ENCODE data around the gene NPW.
A peak's percentile ranks its signal among the peaks of the same experiment; 100 is the strongest.
"Not testable (repeated sequence)": the region's sequence is repeated elsewhere in the genome, so short reads cannot be mapped to it uniquely, and the experiment has no call there.

Gene NPW

DNA sequence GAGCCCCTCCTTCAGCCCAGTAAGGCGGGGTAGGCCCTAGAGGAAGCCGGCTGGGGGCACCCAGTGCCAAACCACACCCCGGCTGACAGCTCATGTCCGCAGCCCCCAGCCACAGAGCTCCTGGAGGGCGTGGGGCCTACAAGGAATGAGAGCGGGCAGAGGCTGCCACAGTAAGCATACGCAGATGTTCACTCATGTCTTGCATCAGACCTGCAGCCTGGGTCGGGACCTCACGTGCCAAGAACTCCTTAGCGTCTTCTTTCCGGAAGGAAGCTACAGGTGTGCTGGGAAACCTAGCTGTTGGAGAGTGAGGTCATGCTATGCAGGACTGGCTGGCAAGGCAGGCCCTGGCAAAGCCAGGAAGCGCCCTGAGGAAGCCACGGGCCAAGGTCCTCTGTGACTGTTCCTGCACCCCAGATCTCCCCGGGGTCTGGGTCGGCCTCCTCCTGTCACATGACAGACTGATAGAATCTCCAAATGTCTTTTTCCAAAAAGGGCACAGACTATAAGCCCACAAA, 11.5 kb upstream of the NPW start:
- H3K4me2 ChIP-seq = peak overlapping the region; percentile 97
- peaks cover 64% of the 10 kb centered on the region for H4K20me1 ChIP-seq
- H3K4me1 ChIP-seq = peaks cover 65% of the 10 kb centered on the region
- H3K27ac ChIP-seq = peak overlapping the region; percentile 91
- H3K9me3 ChIP-seq = no peaks in the 10 kb centered on the region
- peaks cover 24% of the 10 kb centered on the region for H3K36me3 ChIP-seq
- no peaks in the 10 kb centered on the region for H3K27me3 ChIP-seq
- H3K4me3 ChIP-seq = peak overlapping the region; percentile 98
- H3K9ac ChIP-seq = peak overlapping the region; percentile 94
- TF ChIP-seq Cebpa-rat (IDR thresholded peaks at IDR 0.05) = no peak

DNA sequence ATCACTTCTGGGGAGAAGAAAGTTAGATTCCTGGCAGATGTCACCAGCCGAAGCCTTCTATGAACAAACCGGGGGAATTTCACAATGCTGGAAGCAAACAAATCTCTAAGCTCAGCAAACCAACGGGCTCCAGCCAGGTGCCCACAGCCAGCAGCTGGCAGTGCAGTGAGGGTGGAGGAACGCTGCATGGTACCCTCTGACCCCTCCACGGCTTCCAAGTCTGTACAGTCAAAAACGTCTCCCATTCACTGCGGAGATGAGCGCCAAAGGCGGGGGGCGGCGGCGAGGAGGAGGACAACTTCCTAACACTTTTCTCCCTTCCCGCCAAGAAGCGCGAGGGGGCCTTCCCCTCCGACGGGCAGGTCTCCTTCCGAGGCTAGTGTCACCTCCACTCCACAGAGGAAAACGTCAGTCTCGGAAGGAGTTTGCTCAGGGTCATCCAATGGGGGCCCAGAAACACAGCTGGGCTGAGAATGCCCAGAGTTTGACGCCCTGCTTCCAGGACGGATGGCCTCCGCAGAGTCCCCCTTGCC, 10.9 kb upstream of the NPW start:
- Histone ChIP-seq H3K36me3 (peaks cover 18% of the 10 kb centered on the region), H3K27ac (peak overlapping the region; percentile 91)
- TF ChIP-seq Cebpa-rat (IDR thresholded peaks at IDR 0.05) = 0 out of 2 replicates have a peak, but pooled peaks have one; percentile 14

DNA sequence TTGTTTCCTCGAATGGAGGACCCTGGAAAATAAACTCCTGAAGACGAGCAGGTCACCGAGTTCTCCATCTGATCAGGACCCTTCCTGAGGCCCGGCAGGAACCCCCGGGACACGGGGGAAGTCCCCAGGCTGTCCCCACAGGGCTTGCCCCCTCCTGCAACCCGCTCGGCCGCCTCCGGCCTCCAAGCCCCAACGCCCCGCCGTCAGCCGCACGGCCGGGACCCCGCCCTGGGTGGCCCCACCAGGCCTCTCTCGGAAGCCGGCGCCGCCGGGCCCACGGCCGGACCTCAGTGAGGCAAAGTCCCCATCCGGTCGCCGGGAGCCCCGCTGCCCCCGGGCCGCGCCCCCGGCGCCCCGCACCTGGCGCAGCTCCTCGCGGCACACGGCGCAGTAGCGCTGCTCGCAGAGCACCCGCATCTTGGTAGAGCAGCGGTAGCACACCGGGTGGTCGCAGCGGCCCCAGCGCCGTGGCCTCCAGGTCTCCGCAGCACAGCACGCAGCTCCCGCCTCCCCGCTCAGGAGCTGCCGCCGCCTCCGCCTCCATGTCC, 10.3 kb upstream of the NPW start:
- H4K20me1 ChIP-seq = peaks cover 52% of the 10 kb centered on the region
- no peaks in the 10 kb centered on the region for H3K9me3 ChIP-seq
- H3K4me3 ChIP-seq = peak overlapping the region; percentile 98
- H3K4me1 ChIP-seq = peaks cover 55% of the 10 kb centered on the region
- H3K4me2 ChIP-seq = peak overlapping the region; percentile 97
- H3K9ac ChIP-seq = peak overlapping the region; percentile 94
- peaks cover 18% of the 10 kb centered on the region for H3K36me3 ChIP-seq
- peak overlapping the region; percentile 91 for H3K27ac ChIP-seq
- H3K27me3 ChIP-seq = no peaks in the 10 kb centered on the region
- TF ChIP-seq Cebpa-rat (IDR thresholded peaks at IDR 0.05) = no peak

More for the DNA sequence above, 10.9 kb upstream of the NPW start:
- Histone ChIP-seq H3K27me3 (no peaks in the 10 kb centered on the region), H3K4me3 (peak overlapping the region; percentile 98), H3K9ac (peak overlapping the region; percentile 94), H4K20me1 (peaks cover 58% of the 10 kb centered on the region), H3K4me2 (peak overlapping the region; percentile 97), H3K4me1 (peaks cover 60% of the 10 kb centered on the region), H3K9me3 (no peaks in the 10 kb centered on the region)

DNA sequence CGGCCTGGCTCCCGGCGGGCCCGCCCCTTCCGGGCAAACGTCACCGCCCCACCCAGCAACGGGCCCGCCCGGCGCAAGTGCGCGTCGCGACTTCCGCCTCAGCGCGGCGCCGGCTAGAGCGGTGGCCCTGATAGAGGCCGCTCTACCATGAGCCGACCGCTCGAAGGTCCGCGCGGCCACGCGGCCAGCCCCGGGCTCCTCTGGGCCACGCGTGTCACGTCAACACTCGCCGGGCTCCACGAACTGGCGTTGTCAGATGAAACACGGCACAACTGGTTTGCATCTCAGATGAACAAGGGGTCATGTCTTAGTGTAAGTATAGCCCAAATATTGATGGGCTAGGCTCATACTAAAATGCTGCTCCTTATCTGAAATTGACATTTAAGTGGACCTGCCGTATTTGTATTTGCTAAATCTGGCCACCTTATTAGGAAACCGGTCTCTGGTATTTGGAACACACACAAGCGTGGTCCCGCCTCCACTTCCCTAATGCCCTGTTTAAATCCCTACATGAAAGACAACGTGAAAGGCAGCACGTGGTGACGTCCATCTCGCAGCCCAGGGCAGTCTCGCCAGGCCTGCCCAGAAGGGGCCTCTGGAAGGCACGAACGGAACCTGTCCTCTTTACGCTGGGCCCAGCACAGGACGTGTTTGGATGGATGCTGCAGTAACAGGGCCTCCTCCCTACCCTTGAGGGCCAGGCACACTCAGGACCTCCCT, 9.6 kb upstream of the NPW start, which contains the start of gene ZNF598:
ZNF598 (minus strand) TSS at position 31 of the 720 bp plus-strand sequence.
- no peaks in the 10 kb centered on the region for H3K27me3 ChIP-seq
- peak within 1 kb of the TSS; percentile 94 for H3K9ac ChIP-seq
- H3K36me3 ChIP-seq = peaks cover 11% of the 10 kb centered on the region; the same call in 1 of the 2 replicates
- peak within 1 kb of the TSS; percentile 98 for H3K4me3 ChIP-seq
- H3K4me1 ChIP-seq = peaks cover 47% of the 10 kb centered on the region
- peak within 1 kb of the TSS; percentile 97 for H3K4me2 ChIP-seq
- H4K20me1 ChIP-seq = peaks cover 45% of the 10 kb centered on the region
- H3K9me3 ChIP-seq = no peaks in the 10 kb centered on the region
- TF ChIP-seq Cebpa-rat (IDR thresholded peaks at IDR 0.05) = no peak
- peak within 1 kb of the TSS; percentile 91 for H3K27ac ChIP-seq

DNA sequence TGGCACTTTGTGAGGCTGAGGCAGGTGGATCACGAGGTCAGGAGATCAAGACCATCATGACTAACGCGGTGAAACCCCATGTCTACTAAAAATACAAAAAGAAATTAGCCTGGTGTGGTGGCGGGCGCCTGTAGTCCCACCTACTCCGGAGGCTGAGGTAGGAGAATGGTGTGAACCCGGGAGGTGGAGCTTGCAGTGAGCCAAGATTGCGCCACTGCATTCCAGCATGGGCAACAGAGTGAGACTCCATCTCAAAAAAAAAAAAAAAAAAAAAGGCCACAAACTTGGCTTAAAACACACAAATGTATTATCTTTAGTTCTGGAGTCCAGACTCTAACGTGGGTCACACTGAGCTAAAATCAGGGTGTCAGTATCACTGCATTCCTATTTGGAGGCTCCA, 7.9 kb upstream of the NPW start:
- H3K27ac ChIP-seq, H3K9me3 ChIP-seq, H3K4me3 ChIP-seq, H3K9ac ChIP-seq, H3K27me3 ChIP-seq, H3K36me3 ChIP-seq, H3K4me2 ChIP-seq: not testable (repeated sequence)
- H4K20me1 ChIP-seq = peaks cover 27% of the 10 kb centered on the region
- H3K4me1 ChIP-seq = peaks cover 43% of the 10 kb centered on the region

DNA sequence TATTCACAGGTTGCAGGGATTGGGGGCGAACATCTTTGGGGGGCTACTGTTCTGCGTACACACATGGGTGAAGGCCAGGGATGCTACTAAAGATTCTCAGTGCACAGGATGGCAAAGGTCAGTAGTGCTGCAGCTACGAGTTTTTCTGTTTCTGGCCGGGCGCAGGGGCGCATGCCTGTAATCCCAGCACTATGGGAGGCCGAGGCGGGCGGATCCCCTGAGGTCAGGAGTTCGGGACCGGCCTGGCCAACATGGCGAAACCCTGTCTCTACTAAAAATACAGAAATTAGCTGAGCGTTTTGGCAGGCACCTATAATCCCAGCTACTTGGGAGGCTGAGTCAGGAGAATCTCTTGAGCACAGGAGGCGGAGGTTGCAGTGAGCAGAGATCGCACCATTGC, 6.1 kb upstream of the NPW start:
- TF ChIP-seq Cebpa-rat (IDR thresholded peaks at IDR 0.05) = no peak
- no peak overlapping the region for H3K4me2 ChIP-seq
- H3K9ac ChIP-seq = no peak overlapping the region
- no peaks in the 10 kb centered on the region for H3K9me3 ChIP-seq
- peaks cover 28% of the 10 kb centered on the region for H3K4me1 ChIP-seq
- H3K27ac ChIP-seq = no peak overlapping the region
- H3K27me3 ChIP-seq = peaks cover 9% of the 10 kb centered on the region; the same call in 1 of the 2 replicates
- peaks cover 9% of the 10 kb centered on the region for H4K20me1 ChIP-seq
- no peak overlapping the region for H3K4me3 ChIP-seq
- H3K36me3 ChIP-seq = no peaks in the 10 kb centered on the region

DNA sequence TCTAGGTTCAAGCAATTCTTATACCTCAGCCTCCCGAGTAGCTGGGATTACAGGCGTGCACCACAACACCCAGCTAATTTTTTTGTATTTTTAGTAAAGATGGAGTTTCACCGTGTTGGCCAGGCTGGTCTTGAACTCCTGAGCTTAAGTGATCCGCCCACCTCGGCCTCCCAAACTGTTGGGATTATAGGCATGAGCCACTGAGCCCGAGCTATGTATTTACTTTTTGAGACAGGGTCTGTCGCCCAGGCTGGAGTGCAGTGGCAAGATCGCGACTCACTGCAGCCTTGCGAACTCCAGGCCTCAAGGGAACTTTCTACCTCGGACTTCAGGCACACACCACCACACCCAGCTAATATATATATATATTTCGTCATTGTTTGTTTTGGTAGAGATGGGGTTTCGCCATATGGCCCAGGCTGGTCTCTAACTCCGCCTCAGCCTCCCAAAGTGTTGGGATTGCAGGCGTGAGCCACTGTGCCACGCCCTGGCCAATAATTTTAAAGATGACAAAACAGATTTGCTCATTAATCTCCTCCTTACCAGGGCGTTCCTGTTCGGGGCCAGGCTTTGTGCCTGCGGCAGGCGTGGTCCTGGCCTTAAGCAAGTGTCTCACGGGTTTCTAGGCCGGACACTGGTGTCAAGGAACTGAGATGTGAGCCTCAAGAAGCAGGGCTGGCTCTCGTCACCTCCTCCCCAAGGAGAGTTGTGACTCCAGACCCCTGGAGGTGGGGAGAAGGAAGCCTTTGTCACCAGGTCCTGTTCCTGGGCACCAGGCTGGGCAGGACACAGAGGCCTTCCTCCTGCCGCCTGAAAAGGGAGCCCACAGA, 4.3 kb upstream of the NPW start:
- Histone ChIP-seq H3K27me3 (peaks cover 27% of the 10 kb centered on the region), H3K4me1 (peaks cover 36% of the 10 kb centered on the region), H4K20me1 (0 out of 2 replicates have a peak, but pooled peaks cover 6% of the 10 kb centered on the region), H3K9ac (0 out of 2 replicates have a peak overlapping the region, but pooled peaks have one; percentile 2), H3K4me3 (no peak overlapping the region), H3K4me2 (0 out of 2 replicates have a peak overlapping the region, but pooled peaks have one; percentile 33), H3K9me3 (no peaks in the 10 kb centered on the region), H3K36me3 (no peaks in the 10 kb centered on the region), H3K27ac (no peak overlapping the region)
- no peak for TF ChIP-seq Cebpa-rat (IDR thresholded peaks at IDR 0.05)

DNA sequence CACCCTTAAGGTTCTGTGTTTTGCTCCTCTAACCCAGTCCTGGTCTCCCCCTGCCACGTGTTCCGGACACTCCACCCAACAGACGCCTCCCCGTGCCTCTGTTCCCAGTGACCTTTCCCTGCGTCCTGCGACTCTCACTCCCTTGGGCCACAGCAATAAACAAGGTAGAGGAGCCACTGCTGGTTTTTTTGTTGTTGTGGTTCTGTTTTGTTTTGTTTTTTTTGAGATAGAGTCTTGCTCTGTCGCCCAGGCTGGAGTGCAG, 3.7 kb upstream of the NPW start:
- H4K20me1 ChIP-seq = 0 out of 2 replicates have a peak, but pooled peaks cover 6% of the 10 kb centered on the region
- H3K36me3 ChIP-seq = no peaks in the 10 kb centered on the region
- no peak overlapping the region for H3K27ac ChIP-seq
- H3K9ac ChIP-seq = 0 out of 2 replicates have a peak overlapping the region, but pooled peaks have one; percentile 2
- peaks cover 32% of the 10 kb centered on the region for H3K27me3 ChIP-seq
- peak overlapping the region; percentile 33; the same call in 1 of the 2 replicates for H3K4me2 ChIP-seq
- no peak for TF ChIP-seq Cebpa-rat (IDR thresholded peaks at IDR 0.05)
- H3K4me1 ChIP-seq = peaks cover 36% of the 10 kb centered on the region
- no peaks in the 10 kb centered on the region for H3K9me3 ChIP-seq
- H3K4me3 ChIP-seq = no peak overlapping the region

DNA sequence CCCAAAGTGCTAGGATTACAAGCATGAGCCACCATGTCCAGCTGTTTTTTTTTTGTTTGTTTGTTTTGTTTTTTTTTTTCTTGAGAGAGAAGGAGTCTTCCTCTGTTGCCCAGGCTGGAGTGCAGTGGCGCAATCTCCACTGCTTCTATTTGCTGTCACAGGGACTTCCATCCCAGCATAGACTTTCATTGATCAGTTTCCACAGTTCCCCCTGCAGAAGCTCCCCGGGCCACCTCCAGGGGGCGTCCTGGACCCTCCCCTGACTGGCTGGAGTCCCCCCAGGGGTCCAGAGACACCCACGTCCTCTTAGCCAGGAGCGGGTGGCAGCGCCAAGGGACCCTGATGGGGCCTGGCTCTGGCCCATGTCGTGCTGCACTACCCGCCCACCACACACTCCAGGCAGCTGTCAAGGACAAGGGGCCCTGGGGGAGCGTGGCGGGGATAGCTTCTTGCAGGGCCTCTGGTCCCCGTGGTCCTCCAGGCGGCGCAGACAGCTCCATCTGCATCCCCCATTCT, 3.1 kb upstream of the NPW start:
- no peak overlapping the region for H3K27ac ChIP-seq
- no peak overlapping the region for H3K4me3 ChIP-seq
- H3K9me3 ChIP-seq = no peaks in the 10 kb centered on the region
- H3K4me2 ChIP-seq = peak overlapping the region; percentile 33; the same call in 1 of the 2 replicates
- H3K4me1 ChIP-seq = peaks cover 36% of the 10 kb centered on the region
- H3K27me3 ChIP-seq = peaks cover 38% of the 10 kb centered on the region
- 0 out of 2 replicates have a peak, but pooled peaks cover 6% of the 10 kb centered on the region for H4K20me1 ChIP-seq
- no peak overlapping the region for H3K9ac ChIP-seq
- H3K36me3 ChIP-seq = no peaks in the 10 kb centered on the region
- TF ChIP-seq Cebpa-rat (IDR thresholded peaks at IDR 0.05) = no peak
